Measurements from ENCODE around the gene ZSCAN23.

ZSCAN23 gene

DNA sequence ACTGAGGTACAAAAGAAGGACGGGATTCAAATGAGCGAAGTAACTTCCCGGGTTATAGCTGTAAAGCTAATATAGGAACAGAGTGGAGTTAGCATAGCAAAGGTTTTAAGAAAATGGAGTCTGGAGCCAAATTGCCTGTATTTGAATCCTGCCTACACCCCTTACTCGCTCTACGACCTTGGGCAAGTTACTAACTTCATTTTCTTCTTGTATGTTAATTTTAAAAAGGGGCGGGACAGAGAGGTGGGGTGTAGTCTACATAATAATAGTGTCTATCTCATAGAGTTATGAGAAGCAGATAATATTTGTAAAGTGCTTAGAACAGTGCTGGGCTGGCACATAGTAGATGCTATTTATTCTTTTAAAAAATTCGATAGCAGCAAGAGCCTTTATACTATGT is 705 bp downstream of the ZSCAN23 start:
- Histone ChIP-seq H3K9me3 (ENCODE audit: control insufficient read depth, low read length) (no peaks in the 10 kb centered on the region), H3K27me3 (ENCODE audit: control insufficient read depth, insufficient read depth, low read length, poor library complexity, severe bottlenecking) (no peaks in the 10 kb centered on the region), H3K36me3 (ENCODE audit: control insufficient read depth, insufficient read depth, low read length) (no peaks in the 10 kb centered on the region), H3K27ac (ENCODE audit: insufficient read depth, low read depth, low read length, poor library complexity, severe bottlenecking) (no peak overlapping the region), H3K4me3 (ENCODE audit: insufficient read depth, low read depth, low read length) (peak overlapping the region; percentile 76), H3K4me1 (ENCODE audit: control insufficient read depth, insufficient read depth, low read length) (peaks cover 9% of the 10 kb centered on the region)
- WGBS, 2 experiments: 54 to 84% methylated on average over 4 to 7 of the region's 7 CpGs

DNA sequence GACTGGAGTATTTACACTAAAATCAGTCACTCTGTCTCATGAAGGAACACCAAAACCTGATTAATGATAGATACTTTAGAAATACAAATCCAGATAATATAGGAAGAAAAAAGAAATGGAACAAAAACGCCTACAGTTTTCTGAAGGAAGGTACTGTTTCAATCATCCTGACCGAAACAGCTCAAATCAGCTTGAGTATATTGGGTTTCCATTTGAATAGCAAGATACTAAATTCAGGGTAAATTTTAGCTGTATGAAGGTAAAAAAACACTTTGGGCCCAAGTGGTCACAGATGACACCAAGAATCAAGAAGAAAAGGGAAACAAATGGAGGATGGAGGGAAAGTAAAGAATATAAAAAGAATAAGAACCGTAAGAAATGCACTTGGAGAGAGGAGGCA is 6.9 kb downstream of the ZSCAN23 start:
- WGBS, 2 experiments: 93 to 94% methylated on average over 3 of the region's 3 CpGs
- no peaks in the 10 kb centered on the region for H3K4me1 ChIP-seq (ENCODE audit: control insufficient read depth, insufficient read depth, low read length)

DNA sequence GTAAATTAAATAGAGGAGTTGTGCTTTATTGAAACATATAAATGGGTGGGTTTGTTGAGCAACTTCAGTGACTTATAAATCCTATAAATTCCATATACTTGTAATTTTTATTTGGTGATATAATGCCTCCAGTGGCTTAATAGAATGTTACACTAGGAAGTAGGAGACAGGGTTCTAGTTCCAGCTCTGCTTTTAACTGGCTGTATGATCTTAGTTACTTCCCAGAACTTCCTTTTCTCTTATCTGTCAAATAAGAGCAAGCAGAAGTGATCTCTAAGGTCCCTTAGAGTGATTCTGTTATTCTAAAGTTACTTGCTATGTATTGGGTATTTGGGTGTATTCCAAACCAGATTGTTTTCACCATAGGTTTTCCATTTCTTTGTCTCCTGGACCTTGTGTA is 10.2 kb downstream of the ZSCAN23 start:
- H3K36me3 ChIP-seq (ENCODE audit: control insufficient read depth, insufficient read depth, low read length): peaks cover 17% of the 10 kb centered on the region
- no peak overlapping the region for H3K27ac ChIP-seq (ENCODE audit: insufficient read depth, low read depth, low read length, poor library complexity, severe bottlenecking)
- H3K4me1 ChIP-seq (ENCODE audit: control insufficient read depth, insufficient read depth, low read length): no peaks in the 10 kb centered on the region
- no peak overlapping the region for H3K4me3 ChIP-seq (ENCODE audit: insufficient read depth, low read depth, low read length)
- no peaks in the 10 kb centered on the region for H3K9me3 ChIP-seq (ENCODE audit: control insufficient read depth, low read length)
- no peaks in the 10 kb centered on the region for H3K27me3 ChIP-seq (ENCODE audit: control insufficient read depth, insufficient read depth, low read length, poor library complexity, severe bottlenecking)

More for the DNA sequence above, 6.9 kb downstream of the ZSCAN23 start:
- no peaks in the 10 kb centered on the region for H3K9me3 ChIP-seq (ENCODE audit: control insufficient read depth, low read length)
- peaks cover 17% of the 10 kb centered on the region for H3K36me3 ChIP-seq (ENCODE audit: control insufficient read depth, insufficient read depth, low read length)
- no peaks in the 10 kb centered on the region for H3K27me3 ChIP-seq (ENCODE audit: control insufficient read depth, insufficient read depth, low read length, poor library complexity, severe bottlenecking)
- H3K4me3 ChIP-seq (ENCODE audit: insufficient read depth, low read depth, low read length): no peak overlapping the region
- H3K27ac ChIP-seq (ENCODE audit: insufficient read depth, low read depth, low read length, poor library complexity, severe bottlenecking): no peak overlapping the region

DNA sequence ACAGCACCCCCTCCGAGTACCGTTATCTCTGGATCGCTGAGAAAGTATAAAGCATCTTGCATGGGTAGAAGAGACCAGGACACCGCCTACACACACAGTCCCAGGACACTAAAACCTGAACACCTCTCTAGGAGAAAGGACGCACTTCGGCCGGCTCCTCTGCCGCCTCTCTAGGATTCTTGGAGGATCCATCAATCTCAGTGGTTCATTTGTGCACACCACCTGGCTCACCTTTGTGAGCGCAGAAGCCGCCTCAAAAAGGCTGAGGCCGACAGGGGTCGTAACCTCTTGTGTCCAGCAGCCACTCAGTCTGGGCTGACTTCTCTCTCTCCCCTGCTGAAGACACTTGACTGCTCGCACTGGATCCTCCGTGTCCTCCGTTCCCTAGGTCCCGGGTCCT is 13.5 kb downstream of the ZSCAN23 start:
- no peak overlapping the region for H3K4me3 ChIP-seq (ENCODE audit: insufficient read depth, low read depth, low read length)
- H3K27ac ChIP-seq (ENCODE audit: insufficient read depth, low read depth, low read length, poor library complexity, severe bottlenecking): no peak overlapping the region
- WGBS, 2 experiments: 92 to 93% methylated on average over 16 of the region's 16 CpGs
- no peaks in the 10 kb centered on the region for H3K27me3 ChIP-seq (ENCODE audit: control insufficient read depth, insufficient read depth, low read length, poor library complexity, severe bottlenecking)
- peaks cover 22% of the 10 kb centered on the region for H3K36me3 ChIP-seq (ENCODE audit: control insufficient read depth, insufficient read depth, low read length)
- H3K4me1 ChIP-seq (ENCODE audit: control insufficient read depth, insufficient read depth, low read length): no peaks in the 10 kb centered on the region
- no peaks in the 10 kb centered on the region for H3K9me3 ChIP-seq (ENCODE audit: control insufficient read depth, low read length)

- 89 to 97% methylated on average over 3 of the region's 4 CpGs for WGBS, 2 experiments
- H3K9me3 ChIP-seq (ENCODE audit: control insufficient read depth, low read length): no peaks in the 10 kb centered on the region
- H3K4me1 ChIP-seq (ENCODE audit: control insufficient read depth, insufficient read depth, low read length): no peaks in the 10 kb centered on the region
- no peak overlapping the region for H3K27ac ChIP-seq (ENCODE audit: insufficient read depth, low read depth, low read length, poor library complexity, severe bottlenecking)
- H3K36me3 ChIP-seq (ENCODE audit: control insufficient read depth, insufficient read depth, low read length): peaks cover 28% of the 10 kb centered on the region
- H3K27me3 ChIP-seq (ENCODE audit: control insufficient read depth, insufficient read depth, low read length, poor library complexity, severe bottlenecking): no peaks in the 10 kb centered on the region
- H3K4me3 ChIP-seq (ENCODE audit: insufficient read depth, low read depth, low read length): no peak overlapping the region
These were observed 17.2 kb downstream of the ZSCAN23 start for GRCh38 chr6:28425944-28426541.

DNA sequence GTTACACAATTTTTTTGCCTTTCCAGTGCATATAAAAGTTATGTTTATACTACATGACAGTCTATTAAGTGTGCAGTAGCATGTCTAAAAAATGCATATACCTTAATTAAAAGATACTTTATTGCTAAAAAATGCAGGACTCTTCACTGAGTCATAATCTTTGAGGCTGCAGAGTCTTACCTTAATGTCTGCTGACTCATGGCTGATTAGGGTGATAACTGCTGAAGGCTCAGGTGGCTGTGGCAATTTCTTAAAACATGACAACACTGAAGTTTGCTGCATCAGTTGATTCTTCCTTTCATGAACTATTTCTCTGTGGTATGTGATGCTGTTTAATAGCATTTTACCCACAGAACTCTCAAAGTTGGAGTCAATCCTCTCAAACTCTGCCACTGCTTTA is 19.1 kb downstream of the ZSCAN23 start:
- Histone ChIP-seq H3K27ac (ENCODE audit: insufficient read depth, low read depth, low read length, poor library complexity, severe bottlenecking) (no peak overlapping the region), H3K9me3 (ENCODE audit: control insufficient read depth, low read length) (no peaks in the 10 kb centered on the region), H3K4me1 (ENCODE audit: control insufficient read depth, insufficient read depth, low read length) (no peaks in the 10 kb centered on the region), H3K36me3 (ENCODE audit: control insufficient read depth, insufficient read depth, low read length) (peaks cover 28% of the 10 kb centered on the region), H3K27me3 (ENCODE audit: control insufficient read depth, insufficient read depth, low read length, poor library complexity, severe bottlenecking) (no peaks in the 10 kb centered on the region), H3K4me3 (ENCODE audit: insufficient read depth, low read depth, low read length) (no peak overlapping the region)

- Histone ChIP-seq H3K27me3 (ENCODE audit: control insufficient read depth, insufficient read depth, low read length, poor library complexity, severe bottlenecking) (no peaks in the 10 kb centered on the region), H3K4me3 (ENCODE audit: insufficient read depth, low read depth, low read length) (no peak overlapping the region), H3K9me3 (ENCODE audit: control insufficient read depth, low read length) (no peaks in the 10 kb centered on the region), H3K36me3 (ENCODE audit: control insufficient read depth, insufficient read depth, low read length) (peaks cover 28% of the 10 kb centered on the region), H3K4me1 (ENCODE audit: control insufficient read depth, insufficient read depth, low read length) (no peaks in the 10 kb centered on the region), H3K27ac (ENCODE audit: insufficient read depth, low read depth, low read length, poor library complexity, severe bottlenecking) (no peak overlapping the region)
- 92 to 97% methylated on average over 1 of the region's 1 CpG for WGBS, 2 experiments
These were observed 19.7 kb downstream of the ZSCAN23 start for GRCh38 chr6:28423546-28423945.

- Histone ChIP-seq H3K4me1 (ENCODE audit: control insufficient read depth, insufficient read depth, low read length) (no peaks in the 10 kb centered on the region), H3K27ac (ENCODE audit: insufficient read depth, low read depth, low read length, poor library complexity, severe bottlenecking) (no peak overlapping the region)
These were observed 29.6 kb downstream of the ZSCAN23 start for GRCh38 chr6:28413681-28414080.

GRCh38 chr6:28410767-28411166 is 32.5 kb downstream of the ZSCAN23 start:
- Histone ChIP-seq H3K36me3 (ENCODE audit: control insufficient read depth, insufficient read depth, low read length) (no peaks in the 10 kb centered on the region), H3K27ac (ENCODE audit: insufficient read depth, low read depth, low read length, poor library complexity, severe bottlenecking) (no peak overlapping the region), H3K27me3 (ENCODE audit: control insufficient read depth, insufficient read depth, low read length, poor library complexity, severe bottlenecking) (peaks cover 4% of the 10 kb centered on the region), H3K4me1 (ENCODE audit: control insufficient read depth, insufficient read depth, low read length) (no peaks in the 10 kb centered on the region), H3K4me3 (ENCODE audit: insufficient read depth, low read depth, low read length) (no peak overlapping the region), H3K9me3 (ENCODE audit: control insufficient read depth, low read length) (no peaks in the 10 kb centered on the region)
- 93 to 98% methylated on average over 1 to 2 of the region's 2 CpGs for WGBS, 2 experiments

More at GRCh38 chr6:28413681-28414080, 29.6 kb downstream of the ZSCAN23 start:
- peaks cover 4% of the 10 kb centered on the region for H3K27me3 ChIP-seq (ENCODE audit: control insufficient read depth, insufficient read depth, low read length, poor library complexity, severe bottlenecking)
- no peaks in the 10 kb centered on the region for H3K9me3 ChIP-seq (ENCODE audit: control insufficient read depth, low read length)
- H3K4me3 ChIP-seq (ENCODE audit: insufficient read depth, low read depth, low read length): no peak overlapping the region
- H3K36me3 ChIP-seq (ENCODE audit: control insufficient read depth, insufficient read depth, low read length): no peaks in the 10 kb centered on the region

GRCh38 chr6:28408076-28408802 is 35.1 kb downstream of the ZSCAN23 start:
- Histone ChIP-seq H3K27me3 (ENCODE audit: control insufficient read depth, insufficient read depth, low read length, poor library complexity, severe bottlenecking) (peaks cover 6% of the 10 kb centered on the region), H3K4me1 (ENCODE audit: control insufficient read depth, insufficient read depth, low read length) (no peaks in the 10 kb centered on the region), H3K36me3 (ENCODE audit: control insufficient read depth, insufficient read depth, low read length) (no peaks in the 10 kb centered on the region), H3K27ac (ENCODE audit: insufficient read depth, low read depth, low read length, poor library complexity, severe bottlenecking) (no peak overlapping the region), H3K4me3 (ENCODE audit: insufficient read depth, low read depth, low read length) (no peak overlapping the region), H3K9me3 (ENCODE audit: control insufficient read depth, low read length) (no peaks in the 10 kb centered on the region)
- WGBS, 2 experiments: 93 to 94% methylated on average over 5 of the region's 5 CpGs

All from ectodermal cell (in vitro differentiated cells).